Liver (tissue), 3 donors: ENCODE data around the gene RCAN2.

Experiments
- ATF3 ChIP-seq: IDR thresholded peaks from 2 replicates; pipeline ENCODE4 v1.6.1; 2016; ENCODE audit warnings: antibody characterized with exemption
- FOXA1 ChIP-seq: IDR thresholded peaks from 2 replicates; pipeline ENCODE4 v1.6.1; 2016; ENCODE audit warnings: antibody characterized with exemption
- GABPA ChIP-seq, 2 donors: IDR thresholded peaks in 1 of 2; conservative IDR thresholded peaks in 1 of 2; 2 replicates each; pipeline ENCODE4 v1.6.1; 2016; ENCODE audit warnings: antibody characterized with exemption in 2 of 2, mild to moderate bottlenecking in 1 of 2, moderate library complexity in 1 of 2
- JUND ChIP-seq, 2 donors: IDR thresholded peaks; 2 replicates each; pipeline ENCODE4 v1.6.1; 2016; ENCODE audit warnings: antibody characterized with exemption in 2 of 2
- NR2F2 ChIP-seq: IDR thresholded peaks from 2 replicates; pipeline ENCODE4 v1.6.1; 2016; ENCODE audit warnings: antibody characterized with exemption
- RAD21 ChIP-seq, 2 donors: IDR thresholded peaks; 2 replicates each; pipeline ENCODE4 v1.6.1; 2016; ENCODE audit warnings: antibody characterized with exemption in 2 of 2, mild to moderate bottlenecking in 2 of 2
- REST ChIP-seq: IDR thresholded peaks from 2 replicates; pipeline ENCODE4 v1.6.1; 2016; ENCODE audit warnings: antibody characterized with exemption, mild to moderate bottlenecking
- RXRA ChIP-seq, 2 donors: IDR thresholded peaks; 2 replicates each; pipeline ENCODE4 v1.6.1; 2017 to 2018; ENCODE audit warnings: antibody characterized with exemption in 2 of 2, mild to moderate bottlenecking in 1 of 2
- TAF1 ChIP-seq: conservative IDR thresholded peaks from 2 replicates; pipeline ENCODE4 v1.6.1; 2016; ENCODE audit warnings: antibody characterized with exemption, mild to moderate bottlenecking
- YY1 ChIP-seq: IDR thresholded peaks from 2 replicates; pipeline ENCODE4 v1.6.1; 2016; ENCODE audit warnings: antibody characterized with exemption, mild to moderate bottlenecking
- TF ChIP-seq, protein P1 (sequence below): fragments of 150-350 bp; IDR thresholded peaks from 2 replicates; pipeline ENCODE4 v1.5.1; 2017; ENCODE audit warnings: improper control_type of control experiment, low read depth, low read length; ENCODE audit not compliant: missing input control
- TF ChIP-seq, protein P2 (sequence below): IDR thresholded peaks from 2 replicates; pipeline ENCODE4 v1.6.1; 2016; ENCODE audit warnings: antibody characterized with exemption
- donor health status: healthy.
- donor health status: healthy.

GRCh38 chr6:46234700-46235099, 256.5 kb downstream of the RCAN2 start:
- TF ChIP-seq, protein P1, sequence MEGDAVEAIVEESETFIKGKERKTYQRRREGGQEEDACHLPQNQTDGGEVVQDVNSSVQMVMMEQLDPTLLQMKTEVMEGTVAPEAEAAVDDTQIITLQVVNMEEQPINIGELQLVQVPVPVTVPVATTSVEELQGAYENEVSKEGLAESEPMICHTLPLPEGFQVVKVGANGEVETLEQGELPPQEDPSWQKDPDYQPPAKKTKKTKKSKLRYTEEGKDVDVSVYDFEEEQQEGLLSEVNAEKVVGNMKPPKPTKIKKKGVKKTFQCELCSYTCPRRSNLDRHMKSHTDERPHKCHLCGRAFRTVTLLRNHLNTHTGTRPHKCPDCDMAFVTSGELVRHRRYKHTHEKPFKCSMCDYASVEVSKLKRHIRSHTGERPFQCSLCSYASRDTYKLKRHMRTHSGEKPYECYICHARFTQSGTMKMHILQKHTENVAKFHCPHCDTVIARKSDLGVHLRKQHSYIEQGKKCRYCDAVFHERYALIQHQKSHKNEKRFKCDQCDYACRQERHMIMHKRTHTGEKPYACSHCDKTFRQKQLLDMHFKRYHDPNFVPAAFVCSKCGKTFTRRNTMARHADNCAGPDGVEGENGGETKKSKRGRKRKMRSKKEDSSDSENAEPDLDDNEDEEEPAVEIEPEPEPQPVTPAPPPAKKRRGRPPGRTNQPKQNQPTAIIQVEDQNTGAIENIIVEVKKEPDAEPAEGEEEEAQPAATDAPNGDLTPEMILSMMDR = no peak
- TF ChIP-seq NR2F2 = no peak
- no peak for TF ChIP-seq JUND (IDR thresholded peaks at IDR 0.05)
- TF ChIP-seq REST = no peak
- no peak for TF ChIP-seq TAF1
- TF ChIP-seq, protein P2, sequence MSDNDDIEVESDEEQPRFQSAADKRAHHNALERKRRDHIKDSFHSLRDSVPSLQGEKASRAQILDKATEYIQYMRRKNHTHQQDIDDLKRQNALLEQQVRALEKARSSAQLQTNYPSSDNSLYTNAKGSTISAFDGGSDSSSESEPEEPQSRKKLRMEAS = no peak
- no peak for TF ChIP-seq RXRA (IDR thresholded peaks at IDR 0.05)
- no peak for TF ChIP-seq RAD21 (IDR thresholded peaks at IDR 0.05)
- no peak for TF ChIP-seq GABPA (IDR thresholded peaks at IDR 0.05 in 1 of 2, conservative IDR thresholded peaks at IDR 0.05 in 1 of 2)
- no peak for TF ChIP-seq ATF3
- TF ChIP-seq YY1 = no peak
- no peak for TF ChIP-seq FOXA1
